SU-DHL-6 (cell line): Measurements from ENCODE around the gene TMEM134.

Experiments used
- CTCF ChIP-seq: fragments of 200-600 bp; sonication (generic); IDR thresholded peaks from one replicate; pipeline ENCODE4 v1.5.1; 2017; ENCODE audit warnings: antibody characterized with exemption, mild to moderate bottlenecking, low read length, moderate library complexity; ENCODE audit not compliant: insufficient read depth, poor library complexity, severe bottlenecking
- EZH2phosphoT487 ChIP-seq: fragments of 200-600 bp; sonication (generic), shearing (Covaris generic); conservative IDR thresholded peaks from 2 replicates; pipeline ENCODE4 v1.6.1; 2018; ENCODE audit warnings: mild to moderate bottlenecking, antibody characterized with exemption, low read length, moderate library complexity, mixed read lengths

GRCh38 chr11:67417425-67417824 lies 51.6 kb downstream of the TMEM134 start:
- no peak for TF ChIP-seq CTCF
- no peak for TF ChIP-seq EZH2phosphoT487
